DLD1 (cell line): Measurements from ENCODE around the gene RNLS.

Experiments used
- in situ Hi-C: cut with HindIII; loops from 2 replicates; pipeline ENCODE4 v1.10.0; 2017; ENCODE audit warnings: low sequenced_read_pairs

RNLS gene

GRCh38 chr10:88582806-88583583 is at the start of gene RNLS:
RNLS (minus strand) TSS chr10:88583318.
- in situ Hi-C loops: no loop called here

- in situ Hi-C loops: no loop called here
Observed at GRCh38 chr10:88624840-88625239, 41.7 kb upstream of the RNLS start.

DNA sequence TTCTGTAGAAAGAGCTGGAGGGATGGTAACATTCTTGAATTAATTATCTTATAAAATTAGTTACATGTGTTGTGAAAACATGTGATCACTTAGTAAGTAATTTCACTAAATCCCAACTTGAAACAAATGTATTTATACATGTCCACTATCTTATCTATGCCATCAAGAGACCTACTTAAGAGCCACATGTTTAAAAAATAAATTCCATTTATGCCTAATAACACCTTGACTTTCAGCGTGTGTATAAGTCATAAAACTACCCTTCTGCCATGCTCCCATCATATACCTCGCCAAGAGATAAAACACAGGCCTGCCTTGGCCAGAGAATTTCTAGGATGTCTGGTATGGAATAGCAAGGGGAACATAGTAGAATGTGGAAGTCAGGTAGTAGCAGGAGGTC is 40.7 kb upstream of the RNLS start:
- in situ Hi-C loops: no loop called here

- in situ Hi-C loops: no loop called here
Observed at GRCh38 chr10:88620441-88620840, 37.3 kb upstream of the RNLS start.

DNA sequence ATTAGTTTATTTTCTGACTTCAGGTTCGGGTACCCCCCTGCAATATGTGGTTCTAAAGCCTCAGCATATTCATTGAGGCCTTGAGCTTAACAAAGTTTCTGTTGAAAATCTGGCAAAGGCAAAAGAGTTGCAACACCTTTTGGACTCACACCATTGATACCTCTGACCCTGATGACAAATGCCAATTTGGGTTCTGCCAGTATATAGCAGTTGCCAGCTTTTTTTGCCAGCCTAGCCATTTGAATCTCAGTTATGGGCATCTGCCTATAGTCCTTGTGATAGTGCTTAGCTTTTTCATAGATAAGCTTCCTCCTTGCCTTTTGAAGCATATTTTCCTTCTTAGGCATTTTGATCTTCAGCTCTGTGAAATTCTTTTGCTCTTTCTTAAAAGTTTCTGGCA is 35.4 kb upstream of the RNLS start:
- in situ Hi-C loops: no loop called here

DNA sequence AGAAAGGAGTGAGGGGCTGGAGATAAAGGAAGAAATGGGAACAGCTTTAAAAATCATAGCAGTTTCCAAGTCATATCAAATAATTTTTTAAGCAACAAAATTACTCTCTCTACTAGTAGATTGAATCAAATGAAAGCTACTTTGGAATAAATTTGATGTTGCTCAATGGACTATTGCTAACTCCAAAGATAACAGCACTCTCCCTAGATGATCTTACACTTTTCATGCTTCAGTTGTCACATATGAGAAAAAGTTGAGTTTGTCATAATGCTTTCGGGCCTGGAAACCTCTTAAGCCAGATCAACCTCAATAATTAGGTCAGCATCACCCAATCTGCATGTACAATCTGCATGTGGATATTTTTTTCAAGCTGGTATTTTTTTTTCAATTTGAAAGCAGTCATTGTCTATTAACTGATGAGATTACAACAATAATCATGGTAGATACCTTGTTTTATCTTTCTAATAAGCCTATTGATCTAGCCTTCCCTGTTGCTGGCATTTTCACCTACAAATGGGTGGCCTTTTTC is 34.7 kb upstream of the RNLS start:
- in situ Hi-C loops: no loop called here

GRCh38 chr10:88616250-88616977 is 33.3 kb upstream of the RNLS start:
- in situ Hi-C loops: no loop called here

DNA sequence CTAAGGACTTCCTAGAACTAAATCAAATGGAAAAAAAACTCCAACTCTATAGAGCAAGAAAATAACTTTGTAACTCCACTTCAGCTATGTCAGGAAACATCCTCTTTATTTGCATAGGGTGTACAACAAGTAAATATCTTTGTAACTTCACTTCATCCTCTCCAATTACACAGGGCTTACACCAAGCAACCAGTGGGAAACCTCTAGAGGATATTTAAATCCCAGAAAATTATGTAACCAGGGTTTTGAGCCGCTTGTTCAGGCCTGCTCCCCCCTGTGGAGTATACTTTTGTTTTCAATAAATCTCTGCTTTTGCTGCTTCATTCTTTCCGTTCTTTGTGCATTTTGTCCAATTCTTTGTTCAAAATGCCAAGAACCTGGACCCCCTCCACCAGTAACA is 25.7 kb upstream of the RNLS start:
- in situ Hi-C loops: no loop called here

GRCh38 chr10:88608052-88608732 is 25.1 kb upstream of the RNLS start:
- in situ Hi-C loops: no loop called here

DNA sequence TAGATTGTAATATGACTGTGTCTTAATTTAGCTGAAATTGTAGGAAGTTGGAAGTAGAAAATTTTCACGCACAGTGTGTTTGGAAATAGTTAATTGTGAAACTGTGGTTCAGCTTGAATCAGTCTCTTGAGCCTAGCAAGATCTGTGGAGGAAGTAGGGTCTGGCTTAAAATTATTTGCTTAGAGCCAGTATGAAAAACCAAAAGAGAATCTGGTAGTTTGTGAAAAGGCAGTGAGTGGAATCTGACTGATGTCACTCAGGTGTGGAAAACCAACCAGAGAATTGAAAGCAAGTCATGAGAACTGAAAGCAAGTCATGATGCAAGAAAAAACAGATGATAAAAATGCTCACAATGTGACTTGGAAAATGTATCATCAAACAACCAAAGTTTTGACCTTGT is 14.9 kb upstream of the RNLS start:
- in situ Hi-C loops: no loop called here

DNA sequence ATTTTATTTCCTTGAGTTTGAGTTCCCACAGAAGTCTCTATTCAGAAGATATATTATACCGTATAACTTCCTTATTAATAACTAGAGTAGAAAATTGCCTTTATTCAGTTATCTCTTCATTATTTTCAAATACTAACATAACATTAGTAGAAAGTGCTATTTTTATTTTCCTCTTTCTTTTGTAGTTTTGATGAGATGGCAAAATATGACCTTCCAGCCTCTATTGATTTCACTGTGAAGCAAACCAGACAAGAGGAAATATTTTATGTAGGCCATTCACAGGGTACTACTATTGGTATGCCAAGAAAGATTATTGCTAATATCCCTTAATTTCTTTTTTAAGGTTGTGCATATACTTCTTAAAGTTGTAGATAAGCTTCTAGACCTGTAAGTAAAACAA is 11.4 kb upstream of the RNLS start:
- in situ Hi-C loops: no loop called here

GRCh38 chr10:88592906-88593305 is 9.8 kb upstream of the RNLS start:
- in situ Hi-C loops: no loop called here

DNA sequence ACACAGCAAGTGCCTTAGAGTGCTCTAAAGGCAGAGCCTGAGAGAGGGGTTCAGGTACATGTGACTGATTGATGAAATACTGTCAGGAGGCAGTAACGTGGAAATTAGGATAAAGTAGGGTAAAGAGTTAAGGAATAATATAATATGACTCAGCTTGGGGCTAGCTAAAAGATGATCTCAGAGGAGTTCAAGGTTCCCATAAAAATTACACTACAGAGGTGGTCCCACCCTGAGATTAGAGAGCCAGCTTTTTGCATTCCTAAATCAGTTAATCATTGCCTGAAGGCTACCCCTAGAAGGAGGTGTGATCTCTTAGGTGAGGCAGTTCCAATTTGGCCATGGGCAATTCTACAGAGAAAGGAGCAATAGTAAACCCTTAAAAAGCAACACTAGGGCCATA is 9.3 kb upstream of the RNLS start:
- in situ Hi-C loops: no loop called here

DNA sequence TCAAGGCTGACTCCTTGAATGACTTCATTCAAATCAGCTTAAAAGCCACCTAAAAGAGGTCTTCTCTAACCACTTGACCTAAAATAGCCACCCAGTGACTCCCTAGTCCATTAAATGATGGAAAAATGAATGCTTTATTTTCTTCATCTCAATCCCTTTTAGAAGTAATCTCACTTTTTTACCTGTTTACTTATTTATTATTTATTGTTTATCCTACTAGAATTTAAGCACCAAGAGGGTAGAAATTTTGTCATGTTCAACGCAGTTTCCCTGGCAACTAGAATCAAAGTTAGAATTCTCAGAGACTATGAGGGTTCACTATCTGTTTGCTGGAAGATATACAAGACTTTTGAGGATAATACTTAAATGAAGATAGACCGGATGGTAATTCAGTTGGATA is 3.3 kb upstream of the RNLS start, which contains the start of gene LIPJ:
LIPJ (plus strand) TSS at position 301 of the 400 bp plus-strand sequence. CDS start 3,926 bp downstream, outside the sequence.
- in situ Hi-C loops: no loop called here

- in situ Hi-C loops: no loop called here
Observed at GRCh38 chr10:88583584-88583957, 453 bp upstream of the RNLS start.

DNA sequence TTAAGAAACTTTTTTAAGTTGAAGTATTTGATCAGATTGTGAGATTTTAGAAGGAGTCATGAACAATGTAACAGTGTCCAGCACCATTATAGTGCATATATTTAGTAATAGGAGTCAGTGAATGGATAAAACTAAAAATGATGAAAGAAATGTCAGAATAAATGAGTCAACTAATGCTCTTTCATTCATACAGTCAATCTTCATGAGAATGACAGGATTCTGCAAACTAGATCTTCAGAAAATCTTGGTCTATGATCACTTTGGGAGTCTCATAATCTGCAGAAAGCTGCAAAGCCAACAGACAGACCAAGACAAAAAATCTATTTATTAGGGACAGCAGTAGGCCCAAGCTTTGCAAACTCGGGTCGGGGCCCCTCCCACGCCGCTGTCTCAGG is 710 bp downstream of the RNLS start:
- in situ Hi-C loops: no loop called here

DNA sequence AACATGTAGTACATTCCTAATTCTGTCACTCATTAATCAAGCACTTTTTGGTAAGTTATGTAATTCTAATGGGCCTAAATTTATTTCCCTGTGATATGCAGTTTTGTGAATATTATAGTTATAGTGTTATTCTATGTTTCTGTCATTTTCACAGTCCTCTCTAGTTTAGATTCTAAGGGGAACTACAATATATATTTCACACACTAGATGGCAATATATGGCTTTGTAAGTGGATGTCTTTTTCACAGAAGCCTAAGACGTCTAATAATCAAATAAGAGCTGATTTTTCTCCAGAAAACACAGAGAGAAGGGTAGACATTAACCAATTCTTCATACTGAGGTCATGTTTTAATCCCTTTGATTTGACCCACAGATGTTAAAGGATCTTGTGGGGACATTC is 18.0 kb downstream of the RNLS start:
- in situ Hi-C loops: loop anchor here (10.0 to 25.0 kb wide), 2 partner anchors 240 to 703 kb away; partner anchors contain the start of genes KLLN, LIPM and PTEN

- in situ Hi-C loops: loop anchor here (10.0 to 25.0 kb wide), 2 partner anchors 243 to 700 kb away; partner anchors contain the start of genes KLLN, LIPM and PTEN
Observed at GRCh38 chr10:88562152-88562551, 21.0 kb downstream of the RNLS start.

- in situ Hi-C loops: loop anchor here (25.0 kb wide), 1 partner anchor 695 kb away; the partner anchor contains the start of genes KLLN and PTEN
Observed at GRCh38 chr10:88557658-88558057, 25.5 kb downstream of the RNLS start.

- in situ Hi-C loops: loop anchor here (25.0 kb wide), 1 partner anchor 695 kb away; the partner anchor contains the start of genes KLLN and PTEN
Observed at GRCh38 chr10:88557256-88557655, 25.9 kb downstream of the RNLS start.
